Skeletal muscle cell (primary cell): Measurements from ENCODE around the gene PPY.
"Not testable (repeated sequence)": the region's sequence is repeated elsewhere in the genome, so short reads cannot be mapped to it uniquely, and the experiment has no call there.

Experiments used
- DNase-seq: peaks from one replicate; pipeline ENCODE4 v3.0.0-alpha.2; 2010; ENCODE audit warnings: low read depth
- H3K4me3 ChIP-seq: 2 replicates; pipeline ENCODE4 v1.5.1; 2011; ENCODE audit warnings: low read depth, mild to moderate bottlenecking, control low read depth, low read length, moderate library complexity

Gene PPY

GRCh38 chr17:43967251-43967875 lies 25.1 kb upstream of the PPY start:
- no peak for DNase-seq
- H3K4me3 ChIP-seq, result no peak overlapping the region

GRCh38 chr17:43966276-43966675 lies 24.0 kb upstream of the PPY start:
- no peak overlapping the region for H3K4me3 ChIP-seq
- no peak for DNase-seq

- DNase-seq, result no peak
- H3K4me3 ChIP-seq, result no peak overlapping the region
These were observed 20.2 kb upstream of the PPY start for GRCh38 chr17:43962479-43962878.

GRCh38 chr17:43961954-43962353 lies 19.7 kb upstream of the PPY start:
- no peak overlapping the region for H3K4me3 ChIP-seq
- no peak for DNase-seq

GRCh38 chr17:43961292-43961691 lies 19.0 kb upstream of the PPY start:
- H3K4me3 ChIP-seq, DNase-seq: not testable (repeated sequence)

GRCh38 chr17:43958748-43959352 lies 16.6 kb upstream of the PPY start:
- no peak for DNase-seq
- no peak overlapping the region for H3K4me3 ChIP-seq

- no peak overlapping the region for H3K4me3 ChIP-seq
- DNase-seq, result no peak
These were observed 13.9 kb upstream of the PPY start for GRCh38 chr17:43956222-43956621.

GRCh38 chr17:43953746-43954145 lies 11.5 kb upstream of the PPY start, which contains the start of gene PYY:
Gene PYY (minus strand): TSS chr17:43953940. CDS start chr17:43953483, 457 bp downstream.
- no peak within 1 kb of the TSS for H3K4me3 ChIP-seq
- no peak for DNase-seq

GRCh38 chr17:43952724-43953666 lies 10.7 kb upstream of the PPY start:
- H3K4me3 ChIP-seq, result no peak overlapping the region
- no peak for DNase-seq

- H3K4me3 ChIP-seq, result no peak overlapping the region
- no peak for DNase-seq
These were observed 10.1 kb upstream of the PPY start for GRCh38 chr17:43952351-43952723.

GRCh38 chr17:43951750-43952149 lies 9.5 kb upstream of the PPY start:
- H3K4me3 ChIP-seq, result no peak overlapping the region
- no peak for DNase-seq

- DNase-seq, result no peak
- no peak overlapping the region for H3K4me3 ChIP-seq
These were observed 8.3 kb upstream of the PPY start for GRCh38 chr17:43950554-43950953.

GRCh38 chr17:43949781-43950180 lies 7.5 kb upstream of the PPY start:
- DNase-seq, result no peak

GRCh38 chr17:43946781-43947180 lies 4.5 kb upstream of the PPY start:
- no peak for DNase-seq
- H3K4me3 ChIP-seq, result no peak overlapping the region

More at GRCh38 chr17:43949781-43950180, 7.5 kb upstream of the PPY start:
- no peak overlapping the region for H3K4me3 ChIP-seq

GRCh38 chr17:43945074-43945829 lies 3.0 kb upstream of the PPY start:
- no peak overlapping the region for H3K4me3 ChIP-seq
- no peak for DNase-seq

- no peak overlapping the region for H3K4me3 ChIP-seq
- DNase-seq, result no peak
These were observed 1.6 kb downstream of the PPY start for GRCh38 chr17:43940630-43941029.

GRCh38 chr17:43939886-43940285 lies 2.4 kb downstream of the PPY start:
- no peak for DNase-seq
- H3K4me3 ChIP-seq, result no peak overlapping the region

- H3K4me3 ChIP-seq, DNase-seq: not testable (repeated sequence)
These were observed 2.8 kb downstream of the PPY start for GRCh38 chr17:43939452-43939851.

- H3K4me3 ChIP-seq, result no peak overlapping the region
- no peak for DNase-seq
These were observed 3.5 kb downstream of the PPY start for GRCh38 chr17:43938838-43939182.

- H3K4me3 ChIP-seq, result no peak overlapping the region
- DNase-seq, result no peak
These were observed 5.8 kb downstream of the PPY start for GRCh38 chr17:43936434-43936833.
